Midbrain (tissue), 1 donor: ENCODE results near the gene TNFRSF25.

Experiments used
- DNase-seq: peaks from one replicate; lab custom pipeline; 2025; lab: John Stamatoyannopoulos, UW

The TNFRSF25 gene, protein sequence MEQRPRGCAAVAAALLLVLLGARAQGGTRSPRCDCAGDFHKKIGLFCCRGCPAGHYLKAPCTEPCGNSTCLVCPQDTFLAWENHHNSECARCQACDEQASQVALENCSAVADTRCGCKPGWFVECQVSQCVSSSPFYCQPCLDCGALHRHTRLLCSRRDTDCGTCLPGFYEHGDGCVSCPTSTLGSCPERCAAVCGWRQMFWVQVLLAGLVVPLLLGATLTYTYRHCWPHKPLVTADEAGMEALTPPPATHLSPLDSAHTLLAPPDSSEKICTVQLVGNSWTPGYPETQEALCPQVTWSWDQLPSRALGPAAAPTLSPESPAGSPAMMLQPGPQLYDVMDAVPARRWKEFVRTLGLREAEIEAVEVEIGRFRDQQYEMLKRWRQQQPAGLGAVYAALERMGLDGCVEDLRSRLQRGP

DNA sequence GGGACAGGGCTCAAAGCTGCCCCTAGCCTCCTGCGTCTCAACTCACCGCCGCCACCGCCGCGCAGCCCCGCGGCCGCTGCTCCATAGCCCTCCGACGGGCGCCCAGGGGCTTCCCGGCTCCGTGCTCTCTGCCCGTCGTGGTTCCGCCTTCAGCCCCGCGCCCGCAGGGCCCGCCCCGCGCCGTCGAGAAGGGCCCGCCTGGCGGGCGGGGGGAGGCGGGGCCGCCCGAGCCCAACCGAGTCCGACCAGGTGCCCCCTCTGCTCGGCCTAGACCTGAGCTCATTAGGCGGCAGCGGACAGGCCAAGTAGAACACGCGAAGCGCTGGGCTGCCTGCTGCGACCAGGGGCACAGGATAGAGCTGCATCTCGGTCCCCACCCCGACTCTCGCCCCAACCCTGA is at the start of gene TNFRSF25:
TNFRSF25 (minus strand) TSS at position 151 of the 400 bp plus-strand sequence; CDS start at position 85, 66 bp downstream.
- DNase-seq: no peak

DNA sequence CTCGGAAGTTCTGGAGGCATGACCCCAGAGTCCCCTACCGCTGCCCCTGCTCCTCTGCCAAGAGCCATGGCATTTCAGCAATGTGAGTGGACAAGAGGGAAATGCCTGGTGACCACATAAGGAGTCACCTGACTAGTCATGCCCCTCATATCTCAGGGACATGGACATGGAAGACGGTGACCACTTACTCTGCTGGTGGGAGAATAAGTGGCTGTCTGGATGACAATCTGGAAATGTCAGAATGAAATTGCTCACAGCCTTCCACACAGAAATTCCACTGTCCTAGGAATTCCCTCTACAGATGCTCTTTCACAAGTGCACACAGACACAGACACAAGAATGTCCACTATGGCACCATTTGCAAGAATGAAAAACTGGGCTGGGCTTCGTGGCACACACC is 49.8 kb upstream of the TNFRSF25 start:
- no peak for DNase-seq

DNA sequence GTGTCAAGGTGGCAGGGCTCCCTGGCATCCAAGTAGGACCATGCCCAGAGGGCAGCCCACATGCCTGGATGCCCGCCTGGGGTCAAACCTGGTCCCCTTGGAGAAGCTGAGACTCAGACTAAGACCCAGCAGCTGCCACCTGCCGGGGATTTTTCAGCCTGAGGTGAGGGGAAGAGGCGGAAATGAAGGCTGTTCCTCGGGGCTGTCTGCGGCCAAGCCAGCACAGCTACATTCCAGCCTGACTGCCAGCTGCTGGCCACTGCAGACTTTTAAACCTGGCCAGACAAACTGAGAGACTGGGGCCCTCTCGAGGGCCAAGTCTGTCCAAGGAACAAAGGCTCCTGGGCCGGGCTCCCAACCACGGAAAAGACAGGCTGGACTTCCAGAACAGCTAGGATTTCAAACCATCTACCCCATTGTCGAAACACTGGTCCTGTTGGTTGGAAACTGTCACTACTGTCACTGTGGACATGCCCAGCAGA is 47.4 kb upstream of the TNFRSF25 start:
- DNase-seq: no peak

DNA sequence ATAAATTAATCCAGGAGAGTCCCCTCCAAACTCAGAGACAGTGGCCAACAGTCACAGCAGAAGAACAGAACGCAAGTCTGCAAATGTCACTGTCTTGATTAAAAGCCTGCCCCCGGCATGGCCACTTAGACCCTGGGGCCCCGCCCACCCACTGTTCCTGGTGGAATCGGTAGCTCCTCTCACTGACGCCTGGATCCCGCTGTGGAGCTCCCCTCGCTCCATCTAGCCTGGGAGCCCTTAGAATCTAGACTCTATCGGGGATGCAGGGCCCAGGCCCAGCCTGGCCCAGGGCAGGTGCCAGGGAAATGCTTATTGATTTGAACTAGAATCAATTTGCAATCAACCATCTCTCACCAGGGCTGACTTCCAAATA is 46.9 kb upstream of the TNFRSF25 start:
- no peak for DNase-seq

DNA sequence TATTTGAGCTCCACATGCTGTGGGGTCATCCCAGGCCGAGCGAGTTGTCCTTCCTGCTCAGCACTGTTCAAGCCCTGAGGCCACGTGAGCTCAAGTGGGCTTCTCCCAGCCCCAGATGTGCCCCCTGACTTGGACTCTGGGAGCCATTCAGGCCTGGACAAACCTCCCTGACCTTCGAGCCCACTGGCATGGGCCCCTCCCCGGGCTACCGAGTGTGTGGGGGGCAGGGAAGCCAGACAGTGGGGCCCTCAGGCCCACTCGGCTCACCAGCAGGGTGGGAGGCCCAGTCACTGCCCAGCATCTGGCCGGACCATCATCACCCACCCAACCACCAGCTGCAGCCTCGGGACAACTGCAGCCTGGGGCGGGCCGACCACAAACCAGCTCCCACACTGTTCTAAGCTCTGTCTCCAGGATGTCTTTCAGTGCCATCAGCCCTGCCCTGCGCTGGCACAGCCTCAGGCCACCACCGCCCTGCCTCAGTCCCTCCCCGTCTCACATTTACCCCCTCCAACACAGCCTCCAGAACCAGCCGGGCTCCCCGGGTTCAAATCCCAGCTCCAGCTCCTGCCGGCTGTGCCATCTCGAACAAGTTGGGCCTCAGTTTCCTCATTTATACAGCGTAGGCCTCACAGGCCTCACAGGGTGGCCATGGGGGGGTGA is 46.4 kb upstream of the TNFRSF25 start:
- no peak for DNase-seq

DNA sequence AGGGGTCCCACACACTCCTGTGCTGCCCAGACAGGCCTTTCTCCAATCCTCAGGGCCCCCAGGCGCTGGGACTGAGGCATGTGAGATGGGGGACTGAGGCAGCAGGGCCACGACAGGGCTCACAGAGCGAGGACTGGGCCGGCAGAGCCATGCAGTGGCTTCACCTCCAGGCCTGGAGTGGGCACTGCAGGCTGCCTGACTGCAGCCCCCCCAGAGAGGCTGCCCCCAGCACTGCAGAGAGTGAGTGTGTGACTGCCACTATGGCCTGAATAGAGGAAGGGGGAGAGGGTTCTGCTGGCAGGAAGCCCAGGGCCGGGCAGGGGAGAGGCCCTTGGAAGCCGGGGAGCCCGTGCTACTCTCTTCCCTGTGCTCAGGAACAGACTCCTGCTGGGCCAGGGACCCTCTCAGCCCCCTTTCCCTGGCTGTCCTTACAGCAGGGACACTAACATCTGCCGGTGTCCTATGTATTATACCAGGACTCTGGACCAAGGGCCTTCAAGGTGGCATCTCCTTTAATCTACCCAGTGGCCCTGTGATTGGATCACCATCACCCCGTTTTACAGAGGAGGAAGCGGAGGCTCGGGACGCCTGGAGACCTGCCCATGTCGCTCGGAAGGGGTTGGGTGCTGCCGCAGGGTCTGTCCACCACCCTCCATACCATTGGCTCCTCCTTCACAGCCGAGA is 45.7 kb upstream of the TNFRSF25 start:
- no peak for DNase-seq

DNA sequence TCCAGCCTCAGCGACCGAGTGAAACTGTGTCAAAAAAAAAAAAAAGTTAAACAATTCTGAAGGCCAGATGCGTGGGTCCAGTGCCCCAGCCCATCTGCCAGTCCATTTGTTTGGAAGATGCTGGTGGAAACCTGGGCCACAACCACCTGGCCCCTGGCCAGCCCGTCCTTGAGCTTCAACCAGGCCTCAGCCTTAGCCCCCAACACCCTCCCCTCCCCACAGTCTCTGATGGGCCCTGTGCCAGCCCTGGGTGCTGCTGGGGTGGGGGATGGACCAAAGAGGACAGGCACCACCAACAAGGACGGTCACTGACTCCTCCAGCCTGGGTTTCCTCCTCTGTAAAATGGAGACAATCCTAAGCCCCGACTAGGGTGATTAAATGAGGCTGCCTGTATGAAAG is 45.1 kb upstream of the TNFRSF25 start:
- no peak for DNase-seq

DNA sequence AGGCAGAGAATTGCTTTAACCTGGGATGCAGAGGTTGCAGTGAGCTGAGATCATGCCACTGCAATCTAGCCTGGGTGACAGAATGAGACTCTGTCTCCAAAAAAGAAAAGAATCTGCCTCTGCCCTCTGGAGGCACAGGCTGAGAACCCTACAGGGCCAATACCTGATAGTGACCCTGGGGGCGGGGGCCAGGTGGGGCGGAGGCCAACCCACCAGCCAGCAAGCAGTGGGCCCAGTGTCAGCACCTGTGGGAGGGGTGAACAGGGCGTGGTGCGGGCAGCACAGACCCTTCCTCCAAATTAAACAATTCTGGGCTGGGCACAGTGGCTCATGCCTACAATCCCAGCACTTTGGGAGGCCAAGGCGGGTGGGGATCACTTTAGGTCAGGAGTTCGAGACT is 44.5 kb upstream of the TNFRSF25 start:
- no peak for DNase-seq

DNA sequence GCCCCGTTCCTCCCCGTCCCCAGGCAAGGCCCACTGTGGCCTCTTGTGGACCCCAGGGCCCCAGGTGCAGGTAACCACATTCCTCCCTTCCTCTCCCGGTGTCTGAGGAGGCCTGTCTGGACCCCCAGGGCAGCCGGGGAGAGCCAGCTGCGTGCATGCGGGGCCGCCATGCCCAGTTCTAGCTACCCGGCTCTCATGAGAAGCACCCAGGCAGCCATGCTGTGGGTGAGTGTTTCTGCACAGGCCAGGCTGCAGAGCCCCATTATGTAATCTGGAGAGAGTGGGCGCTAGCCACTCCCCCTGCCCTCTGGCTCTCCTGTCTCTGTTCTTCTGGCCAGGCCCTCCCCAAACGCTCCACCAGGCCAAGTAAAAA is 43.9 kb upstream of the TNFRSF25 start:
- peak; percentile 5 for DNase-seq

DNA sequence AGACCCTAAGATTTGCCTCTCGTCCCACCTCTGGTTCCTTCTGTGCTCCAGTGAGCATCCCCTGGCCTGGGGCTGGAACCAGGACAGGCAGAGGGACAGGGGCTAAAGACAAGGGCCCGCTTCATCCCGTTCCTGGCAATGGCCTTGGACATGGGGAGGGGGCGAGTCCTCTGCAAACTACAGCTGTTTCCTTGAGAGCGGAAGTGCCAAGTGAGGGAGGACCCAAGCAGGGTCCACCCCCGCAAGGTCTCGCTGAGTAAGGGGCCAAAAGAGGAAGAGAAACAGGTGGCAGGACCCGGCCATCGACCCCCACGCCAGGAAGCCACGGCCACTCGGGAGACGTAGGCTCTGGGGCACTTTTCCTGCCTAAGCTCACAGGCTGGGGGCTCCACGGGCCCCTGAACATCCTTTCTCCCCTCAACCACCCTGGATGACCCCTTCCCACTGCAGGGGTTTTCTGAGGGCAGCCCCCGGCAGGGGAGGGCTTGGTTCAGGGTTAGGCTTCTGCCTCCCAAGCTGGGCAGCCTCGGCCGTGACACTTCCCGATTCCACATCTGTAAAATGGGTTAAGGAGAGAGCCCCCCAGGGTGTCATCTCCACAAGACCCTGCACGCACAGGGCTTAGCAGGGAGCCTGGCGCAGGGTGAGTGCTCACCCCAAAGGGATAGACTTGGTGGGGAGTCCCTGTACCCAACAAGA is 43.4 kb upstream of the TNFRSF25 start:
- no peak for DNase-seq

DNA sequence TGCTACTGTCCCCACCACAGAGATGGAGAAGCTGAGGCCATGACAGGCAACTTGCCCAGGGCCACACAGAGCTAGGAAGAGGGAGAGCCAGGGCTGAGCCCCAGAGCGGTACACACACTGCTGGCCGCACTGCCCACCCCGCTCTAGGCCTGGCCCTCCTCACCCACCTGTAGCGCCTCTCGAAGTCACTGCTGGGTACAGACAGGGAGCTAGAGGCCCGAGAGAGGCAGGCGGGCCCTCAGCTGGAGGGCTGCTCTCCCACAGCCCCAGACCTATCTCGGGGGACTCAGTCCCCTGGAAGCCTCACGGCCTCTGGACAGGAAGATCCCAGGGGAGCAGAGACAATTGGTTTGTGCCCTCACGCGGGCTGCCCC is 42.8 kb upstream of the TNFRSF25 start:
- no peak for DNase-seq

DNA sequence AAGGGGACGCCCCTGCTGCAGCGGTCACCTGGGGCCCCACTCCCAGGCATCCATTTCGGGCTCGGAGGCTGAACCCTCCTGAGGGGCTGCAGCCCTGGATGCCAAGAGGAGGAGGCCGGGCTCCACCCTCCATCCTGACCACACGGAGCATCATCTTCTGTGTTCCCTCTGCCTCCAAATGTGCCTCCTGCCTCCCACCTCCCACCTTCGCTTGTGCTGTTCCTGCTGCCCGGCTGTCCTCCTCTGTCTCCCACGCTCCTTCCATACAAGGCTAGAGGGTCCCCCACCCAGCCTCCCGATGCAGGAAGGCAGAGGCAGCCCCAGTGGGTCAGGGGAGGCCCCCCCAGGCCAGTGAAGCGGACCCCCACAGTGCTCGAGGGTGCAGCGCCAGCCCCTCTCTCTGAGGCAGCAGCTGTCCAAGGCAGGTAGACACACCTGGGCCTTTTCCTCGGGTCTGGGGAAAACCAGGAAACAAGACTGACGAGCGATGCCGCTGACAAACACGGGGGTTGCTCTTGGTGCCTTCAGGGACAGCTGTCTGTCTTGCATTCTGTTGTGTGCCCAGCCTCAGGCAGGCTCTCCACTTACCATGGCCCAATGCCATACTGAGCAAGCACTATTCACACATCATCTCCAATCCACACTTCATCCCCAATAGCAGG is 42.3 kb upstream of the TNFRSF25 start:
- no peak for DNase-seq

DNA sequence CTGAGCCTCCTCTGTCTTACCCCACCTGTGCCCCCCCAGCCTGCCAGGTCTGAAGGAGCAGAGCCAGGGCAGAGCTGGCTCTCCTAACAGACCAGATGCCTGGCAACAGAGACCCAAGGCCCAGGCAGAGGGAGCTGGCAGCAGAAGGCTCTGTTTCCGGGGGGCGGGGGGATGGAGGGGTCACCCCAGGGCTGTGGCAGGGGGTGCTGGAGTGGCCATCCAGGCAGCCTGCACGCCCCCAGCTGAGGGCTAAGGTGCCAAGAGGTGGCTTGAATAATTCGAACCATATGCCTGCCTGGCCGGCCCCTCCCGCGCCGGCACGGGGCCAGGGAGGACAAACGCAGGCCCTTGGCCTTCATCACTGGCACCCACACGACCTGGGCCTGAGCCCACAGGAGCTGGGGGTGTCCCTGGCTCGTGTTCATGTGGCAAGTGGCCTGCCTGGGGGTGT is 41.5 kb upstream of the TNFRSF25 start:
- DNase-seq: peak; percentile 12

DNA sequence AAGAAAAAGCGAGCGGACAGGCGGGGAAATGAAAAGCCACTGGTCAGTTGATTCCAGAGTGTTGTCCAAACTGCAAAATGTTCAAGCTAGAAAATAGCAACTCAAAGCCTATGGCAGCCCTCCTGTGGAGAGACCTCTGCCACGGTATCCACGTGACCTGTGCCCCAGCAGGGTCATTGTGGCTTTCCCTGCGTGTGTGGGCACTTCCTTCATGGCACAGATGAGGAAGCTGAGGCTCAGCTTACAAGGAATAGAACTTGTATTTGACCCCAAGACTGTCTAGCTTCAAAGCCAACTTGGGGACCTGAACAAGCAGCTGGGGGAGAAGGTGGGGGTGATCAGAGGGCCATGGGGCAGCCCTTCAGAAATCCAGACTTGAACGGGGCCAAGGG is 41.1 kb upstream of the TNFRSF25 start:
- peak; percentile 17 for DNase-seq

DNA sequence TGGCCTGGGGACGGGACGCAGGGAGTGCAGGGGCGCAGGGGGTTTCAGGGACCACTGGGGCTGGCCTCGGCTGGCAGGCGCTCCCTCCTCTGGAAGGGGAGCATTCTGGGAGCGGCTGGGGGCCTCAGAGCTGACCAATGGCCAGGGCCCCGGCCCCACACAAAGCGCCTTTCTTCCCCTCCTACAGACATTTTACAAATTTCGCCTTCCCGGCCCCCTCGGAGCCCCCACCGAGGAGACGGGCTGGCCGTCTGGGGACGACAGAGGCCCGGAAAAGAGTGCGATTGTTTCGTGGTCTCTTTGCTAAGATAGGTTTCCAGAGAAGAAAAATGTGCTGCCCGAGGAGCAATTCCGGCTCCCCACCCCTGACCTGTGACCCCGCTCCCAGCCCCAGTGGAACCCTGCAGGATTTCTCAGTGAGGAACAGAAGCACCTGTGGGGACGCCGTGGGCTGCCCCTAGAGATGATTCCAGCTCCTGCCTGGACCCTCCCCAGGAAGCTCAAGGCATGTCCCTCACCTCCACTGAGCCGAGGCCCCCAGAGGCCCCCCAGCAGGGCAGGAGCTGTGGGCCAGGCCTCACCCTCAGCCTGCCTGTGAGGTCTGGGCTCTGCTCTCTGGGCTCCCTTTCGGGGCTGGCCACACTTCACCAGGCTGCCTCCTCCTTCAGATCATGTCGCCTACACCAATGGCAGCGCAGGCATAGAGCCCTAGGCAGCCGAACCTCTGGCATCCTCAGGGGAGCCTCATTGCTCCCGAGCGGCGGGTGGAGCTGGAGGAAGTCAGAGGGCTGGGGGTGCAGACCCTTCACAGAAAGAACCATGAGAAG is 40.5 kb upstream of the TNFRSF25 start:
- DNase-seq: no peak

DNA sequence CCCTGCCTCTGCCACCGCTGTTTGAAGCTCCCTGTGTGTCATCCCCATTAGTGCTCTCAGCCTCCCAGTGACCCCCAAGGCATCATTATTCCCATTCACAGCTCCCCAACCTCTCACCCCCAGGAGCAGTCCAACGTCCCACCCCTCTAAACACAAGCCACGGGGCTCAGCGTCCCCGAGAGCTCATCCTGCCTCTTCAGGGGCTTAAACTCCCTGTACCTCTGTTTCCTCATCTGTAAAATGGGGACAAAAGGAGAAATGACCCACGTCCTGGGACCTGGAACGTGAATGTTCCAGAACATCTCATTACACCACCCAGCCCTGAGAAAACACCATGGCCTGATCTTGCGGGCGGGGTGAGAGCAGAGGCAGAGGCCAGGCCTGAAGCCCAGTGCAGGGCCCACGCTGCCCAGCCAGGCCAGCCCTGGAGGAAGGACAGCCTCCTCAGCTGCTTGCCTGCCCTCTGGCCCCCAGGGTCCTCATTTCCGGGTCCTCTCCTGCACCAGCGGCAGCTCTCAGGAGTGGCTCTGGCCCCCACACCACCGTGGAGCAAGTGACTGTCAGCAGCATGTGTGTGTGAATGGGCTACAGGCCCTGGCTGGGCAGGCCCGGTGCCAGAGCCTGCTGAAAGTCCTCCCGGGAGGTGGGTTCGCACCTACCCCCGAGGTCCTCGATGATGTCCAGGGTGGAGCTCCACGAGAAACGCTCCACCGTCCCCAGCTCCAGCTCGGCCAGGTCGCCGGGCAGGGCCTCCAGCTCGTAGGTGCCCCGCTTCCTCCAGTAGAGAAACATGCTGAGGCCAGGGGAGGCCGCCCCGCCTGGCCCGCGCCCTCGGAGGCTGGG is 39.6 kb upstream of the TNFRSF25 start:
- DNase-seq: no peak

DNA sequence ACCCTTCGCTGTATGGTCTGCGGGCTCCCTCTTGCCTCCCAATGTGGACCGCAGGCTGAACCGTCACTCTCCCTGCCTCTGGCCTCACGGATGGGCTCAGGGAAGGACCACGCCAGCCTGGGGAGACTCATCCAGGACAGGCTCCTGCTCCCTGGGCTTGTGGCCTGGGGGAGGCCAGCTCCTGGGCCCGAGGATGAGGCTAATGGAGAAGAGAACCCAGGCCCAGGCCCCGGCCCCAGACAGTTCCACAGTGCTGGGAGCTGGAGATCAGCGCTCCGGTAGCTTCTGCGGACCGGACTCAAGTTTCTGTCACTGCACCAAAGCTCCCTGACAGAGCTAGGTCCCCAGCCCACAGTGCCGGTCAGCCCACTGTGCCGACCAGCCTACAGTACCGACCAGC is 38.9 kb upstream of the TNFRSF25 start:
- no peak for DNase-seq

DNA sequence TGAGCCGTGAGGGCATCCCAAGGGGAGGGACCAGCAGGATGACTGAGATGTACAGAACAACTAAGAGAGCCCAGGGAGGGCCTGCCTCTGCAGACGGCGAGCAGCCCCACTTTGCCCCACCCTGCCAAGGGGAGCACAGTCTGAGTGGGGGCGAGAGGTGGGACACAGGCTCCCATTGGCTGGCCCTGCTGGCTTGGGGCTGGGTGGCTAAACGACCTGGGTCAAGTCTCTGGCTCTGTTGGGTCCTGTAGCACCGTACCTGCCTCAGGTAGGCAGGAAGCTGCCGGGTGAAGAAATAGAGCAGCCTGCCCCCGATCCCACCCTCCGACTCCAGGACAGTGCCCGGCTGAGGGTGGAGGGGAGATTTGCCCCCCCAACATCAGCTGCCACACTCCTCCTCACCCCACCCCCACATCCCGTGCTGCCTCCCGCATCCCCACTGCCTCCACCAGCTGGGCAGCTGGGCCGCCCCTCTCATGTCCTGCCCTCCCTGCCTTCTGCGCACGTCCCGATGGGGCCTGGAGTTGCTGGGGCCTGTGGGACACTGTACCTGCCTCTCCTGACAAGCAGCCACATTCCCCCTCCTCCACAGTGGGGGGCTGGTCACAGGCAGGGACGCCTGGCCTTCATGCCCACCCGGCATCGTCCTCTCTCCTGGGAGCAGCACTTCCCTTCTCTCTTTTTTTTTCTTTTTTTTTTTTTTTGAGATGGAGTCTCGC is 38.1 kb upstream of the TNFRSF25 start:
- DNase-seq: no peak
